Vagina (tissue), 2 donors: ENCODE results near the gene LINGO1.

ENCODE experiments used
- CTCF ChIP-seq, 3 experiments: fragments of 450-650 bp in 2 of 3; fragments of 200-600 bp in 1 of 3; sonication (generic) in 1 of 3; IDR thresholded peaks; one replicate each; pipeline ENCODE4 v1.5.1; 2017 to 2019; ENCODE audit warnings: antibody characterized with exemption in 3 of 3, mild to moderate bottlenecking in 2 of 3, moderate library complexity in 2 of 3
- POLR2A ChIP-seq, 2 donors: fragments of 450-650 bp; IDR thresholded peaks; one replicate each; pipeline ENCODE4 v1.6.1; 2017; ENCODE audit warnings: antibody characterized with exemption in 2 of 2, mild to moderate bottlenecking in 2 of 2, moderate library complexity in 2 of 2
- POLR2AphosphoS5 ChIP-seq, 2 donors: sonication (generic); formaldehyde crosslinking; IDR thresholded peaks; one replicate each; pipeline ENCODE4 v1.9.0; 2017; ENCODE audit warnings: antibody characterized with exemption in 2 of 2, mild to moderate bottlenecking in 2 of 2, low read depth in 1 of 2; ENCODE audit not compliant: insufficient read depth in 1 of 2

GRCh38 chr15:77575203-77575934 is 57.3 kb downstream of the LINGO1 start:
- TF ChIP-seq CTCF (IDR thresholded peaks at IDR 0.05) (no peak), POLR2A (IDR thresholded peaks at IDR 0.05) (no peak), POLR2AphosphoS5 (IDR thresholded peaks at IDR 0.05; ENCODE audit: insufficient read depth in 1 of 2, low read depth in 1 of 2) (no peak)
